Daoy (cell line): ENCODE measurements around the gene DUSP22. TPM values are rescaled to one million over a fixed set of nuclear protein-coding genes. Genes with fewer than 3 reads are reported as not detected.
A peak's percentile ranks its signal among the peaks of the same experiment; 100 is the strongest.
"Not testable (repeated sequence)": the region's sequence is repeated elsewhere in the genome, so short reads cannot be mapped to it uniquely, and the experiment has no call there.

ENCODE experiments used
- DNase-seq: peaks from one replicate; pipeline ENCODE4 v3.0.0-alpha.2; 2015; ENCODE audit warnings: low read depth
- total RNA-seq: library from RNA; depleted of rRNA; stranded (reverse); fragments of >200 nt; shearing (Covaris generic); gene quantifications from 2 replicates; pipeline ENCODE4 v1.2.3, GENCODE V29; 2014; rRNA removed

Gene DUSP22, protein sequence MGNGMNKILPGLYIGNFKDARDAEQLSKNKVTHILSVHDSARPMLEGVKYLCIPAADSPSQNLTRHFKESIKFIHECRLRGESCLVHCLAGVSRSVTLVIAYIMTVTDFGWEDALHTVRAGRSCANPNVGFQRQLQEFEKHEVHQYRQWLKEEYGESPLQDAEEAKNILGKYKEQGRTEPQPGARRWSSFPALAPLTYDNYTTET
- total RNA-seq = 21.0 and 22.9 TPM in 2 replicates

DNA sequence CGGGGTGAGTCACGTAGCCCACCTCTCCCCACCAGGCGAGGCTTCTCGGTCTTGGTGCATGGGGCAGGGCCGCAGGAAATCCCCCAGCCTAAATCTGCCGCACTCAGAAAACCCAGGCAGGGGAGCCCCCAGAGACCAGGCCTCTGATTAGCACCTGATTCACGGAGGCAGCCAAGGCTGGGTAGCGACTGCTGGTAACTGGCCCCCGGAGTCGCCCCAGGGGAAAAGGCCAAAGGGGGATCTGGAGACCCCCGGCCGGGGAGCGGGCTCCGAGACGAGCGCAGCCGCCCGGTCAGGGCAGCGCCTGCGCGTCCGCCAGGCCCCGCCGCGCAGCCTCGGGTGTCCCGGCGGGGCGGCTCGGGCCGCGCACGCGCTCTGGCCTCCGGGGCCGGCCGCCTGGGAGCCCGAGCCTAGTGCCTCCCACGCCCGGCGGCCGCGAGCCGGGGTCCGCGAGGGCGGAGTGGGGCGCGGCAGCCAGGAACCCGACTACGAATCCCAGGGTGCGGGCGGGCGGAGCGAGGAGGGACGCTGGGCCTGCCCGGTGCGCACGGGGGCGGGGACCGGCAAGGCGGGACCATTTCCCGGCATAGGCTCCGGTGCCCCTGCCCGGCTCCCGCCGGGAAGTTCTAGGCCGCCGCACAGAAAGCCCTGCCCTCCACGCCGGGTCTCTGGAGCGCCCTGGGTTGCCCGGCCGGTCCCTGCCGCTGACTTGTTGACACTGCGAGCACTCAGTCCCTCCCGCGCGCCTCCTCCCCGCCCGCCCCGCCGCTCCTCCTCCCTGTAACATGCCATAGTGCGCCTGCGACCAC, at the start of gene DUSP22:
Gene DUSP22, plus strand, starts transcription at position 791 of the 809 bp plus-strand sequence. CDS start 53 bp downstream, outside the sequence.
- DNase-seq = peak; percentile 97

DNA sequence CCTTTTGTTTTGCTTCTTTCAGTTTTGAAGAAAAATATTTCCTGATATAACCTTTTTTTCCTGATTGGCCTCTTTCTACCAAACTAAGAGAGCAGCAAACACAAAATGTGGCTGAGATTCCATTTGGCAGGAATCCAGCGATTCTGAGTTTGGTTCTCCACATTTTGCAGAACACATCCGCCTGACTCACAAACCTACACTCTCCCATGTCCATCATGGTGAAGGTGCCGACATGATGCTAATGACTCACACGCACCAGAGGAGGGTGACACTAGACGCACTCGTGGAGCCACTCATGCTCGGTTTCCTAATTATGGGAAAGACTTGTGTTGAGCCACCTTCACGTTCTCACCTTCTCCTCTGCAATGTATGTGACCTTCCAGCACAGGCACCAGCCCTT, 45.9 kb upstream of the DUSP22 start:
- peak; percentile 67 for DNase-seq

DNA sequence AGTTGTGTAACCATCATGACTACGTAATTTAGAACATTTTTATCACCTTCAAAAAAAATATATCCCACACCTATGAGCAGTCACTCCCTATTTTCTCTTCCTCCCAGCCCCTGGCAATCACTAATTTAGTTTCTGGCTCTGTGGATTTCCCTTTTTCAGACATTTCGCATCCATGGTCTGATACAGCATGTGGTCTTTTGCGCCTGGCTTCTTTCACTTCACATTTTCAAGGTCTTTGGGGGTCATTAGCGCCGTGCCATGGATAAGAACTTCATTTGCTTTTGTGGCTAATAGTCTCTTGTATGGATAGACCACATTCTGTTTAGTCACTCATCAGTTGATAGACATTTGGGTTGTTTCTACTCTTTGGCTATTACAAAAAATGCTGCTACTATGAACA, 44.9 kb upstream of the DUSP22 start:
- no peak for DNase-seq

DNA sequence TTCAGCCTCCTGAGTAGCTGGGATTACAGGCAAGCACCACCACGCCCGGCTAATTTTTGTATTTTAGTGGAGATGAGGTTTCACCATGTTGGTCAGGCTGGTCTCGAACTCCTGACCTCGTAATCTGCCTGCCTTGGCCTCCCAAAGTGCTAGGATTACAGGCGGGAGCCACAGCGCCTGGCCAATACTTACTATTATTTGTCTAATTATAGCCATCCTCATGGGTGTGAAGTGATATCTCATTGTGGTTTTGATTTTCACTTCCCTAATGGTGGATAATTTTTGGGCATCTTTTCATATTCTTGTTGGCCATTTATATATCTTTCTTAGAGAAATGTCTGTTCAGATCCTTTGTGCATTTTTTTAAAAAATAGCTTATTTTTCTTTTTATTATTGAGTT, 44.2 kb upstream of the DUSP22 start:
- not testable (repeated sequence) for DNase-seq

DNA sequence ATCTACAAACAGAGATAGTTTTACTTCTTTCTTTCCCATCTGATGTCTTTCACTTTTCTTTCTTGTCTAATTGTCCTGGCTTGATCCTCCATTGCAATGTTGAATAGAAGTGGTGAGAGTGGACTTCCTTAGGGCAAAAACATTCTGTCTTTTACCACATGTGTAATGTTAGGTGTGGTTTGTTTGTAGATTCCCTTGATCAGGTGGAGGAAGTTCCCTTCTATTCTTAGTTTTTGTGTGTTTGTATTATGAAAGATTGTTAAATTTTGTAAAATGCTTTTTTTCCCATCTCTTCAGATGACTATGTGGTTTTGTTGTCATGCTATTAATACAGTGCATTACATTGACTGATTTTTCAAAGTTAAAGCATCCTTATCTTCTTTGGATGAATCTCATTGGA, 41.6 kb upstream of the DUSP22 start:
- no peak for DNase-seq

DNA sequence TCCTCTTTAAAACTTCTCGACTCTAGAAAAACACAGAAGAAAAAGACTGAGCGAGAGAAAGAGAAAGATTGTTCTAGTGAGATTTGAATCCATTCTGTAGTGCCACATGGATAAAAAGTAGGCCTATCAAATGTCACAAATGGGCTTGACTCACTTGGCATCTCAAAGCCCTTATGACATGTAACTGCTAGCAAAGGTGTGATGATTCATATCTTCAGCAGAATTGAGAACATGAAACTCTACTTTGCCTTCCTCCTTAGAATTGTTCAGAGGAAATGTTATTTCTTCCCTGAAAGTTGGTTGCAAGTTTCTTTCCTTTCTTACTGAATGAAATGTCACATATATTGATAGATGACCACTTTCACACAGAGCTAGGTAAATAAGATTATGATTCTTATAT, 40.4 kb upstream of the DUSP22 start:
- DNase-seq = peak; percentile 64

DNA sequence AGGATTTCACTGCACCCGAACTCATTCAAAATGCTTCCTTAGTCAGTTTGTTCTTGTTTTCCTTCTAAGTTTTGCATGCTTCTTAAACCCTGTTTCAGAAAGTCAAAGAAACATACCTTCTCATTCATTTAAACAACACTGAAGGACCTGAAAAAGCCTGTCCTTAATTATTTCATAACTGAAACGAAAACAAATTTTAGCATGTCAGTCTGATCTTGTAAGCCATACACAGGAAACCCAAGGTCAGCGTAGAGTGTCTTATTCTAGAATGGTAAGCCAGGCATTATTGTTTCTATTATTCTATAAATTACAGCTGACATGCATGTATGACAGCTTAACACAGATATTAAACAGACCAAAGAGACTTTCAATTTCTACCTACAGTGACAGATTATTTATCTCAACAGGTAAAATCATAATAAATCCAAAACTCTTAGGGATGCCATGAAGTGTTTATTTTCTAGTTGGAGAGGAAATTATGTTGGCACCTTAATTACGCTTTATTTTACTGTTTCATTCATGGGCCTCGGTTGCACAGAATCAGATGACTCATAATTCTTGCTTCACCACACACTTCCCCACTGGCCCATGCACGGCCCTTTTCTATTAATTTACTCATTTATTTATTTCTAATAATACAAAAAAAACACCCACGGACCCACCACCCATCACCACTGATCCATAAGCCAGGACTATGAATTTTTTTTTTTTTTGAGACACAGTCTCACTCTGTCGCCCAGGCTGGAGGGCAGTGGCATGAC, 39.3 kb upstream of the DUSP22 start:
- DNase-seq = no peak

DNA sequence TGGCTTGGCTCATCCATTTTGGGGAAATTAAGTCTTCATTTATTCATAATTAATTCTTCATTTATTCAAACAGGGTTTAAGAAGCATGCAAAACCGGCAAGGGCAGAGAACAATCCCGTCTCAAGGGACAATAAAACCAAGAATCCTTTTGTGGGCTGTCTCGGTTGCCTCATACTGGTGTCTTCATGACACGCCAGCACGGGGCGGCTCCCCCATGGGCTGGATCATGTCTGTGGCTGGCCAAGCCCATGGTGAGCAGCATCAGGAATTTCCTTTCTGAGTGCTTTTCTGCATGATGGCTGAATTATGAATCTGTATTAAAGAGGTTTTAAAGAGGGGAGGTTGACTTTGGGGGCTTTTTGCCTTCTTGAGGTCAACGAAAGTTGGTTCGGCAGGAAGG, 38.3 kb upstream of the DUSP22 start:
- DNase-seq = no peak

DNA sequence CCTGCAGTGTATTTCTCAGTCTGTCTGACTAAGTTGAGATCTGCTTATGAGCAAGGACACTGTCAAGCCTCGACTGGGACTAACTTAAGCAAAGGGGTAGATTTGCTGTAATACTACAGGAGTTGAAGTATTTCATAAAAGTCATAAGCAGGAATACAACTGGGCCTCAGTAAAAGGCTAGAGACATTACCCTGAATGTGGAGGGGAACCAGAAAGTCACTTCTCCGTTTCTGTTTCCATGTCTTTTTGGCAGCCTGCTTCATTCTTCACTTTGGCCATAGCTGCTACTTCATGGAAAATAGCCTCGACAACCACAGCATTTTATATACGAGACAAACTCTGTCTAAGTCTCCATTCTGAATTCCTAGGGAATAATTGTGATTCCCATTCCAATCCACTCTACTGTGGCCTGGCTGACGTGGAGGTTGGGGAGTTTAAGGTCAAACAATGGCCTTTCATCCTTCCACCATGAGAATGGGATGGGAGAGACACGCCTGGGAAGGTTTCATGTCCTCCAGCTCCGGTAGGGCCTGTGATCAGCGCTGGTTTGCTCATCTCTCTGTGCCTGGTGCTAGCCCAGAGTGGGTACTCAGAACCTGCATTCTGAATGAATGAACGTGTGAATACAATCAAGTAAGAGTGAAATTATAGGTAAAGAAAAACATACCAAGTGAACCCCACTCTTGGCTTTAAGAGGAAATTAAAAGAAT, 37.1 kb upstream of the DUSP22 start:
- no peak for DNase-seq

DNA sequence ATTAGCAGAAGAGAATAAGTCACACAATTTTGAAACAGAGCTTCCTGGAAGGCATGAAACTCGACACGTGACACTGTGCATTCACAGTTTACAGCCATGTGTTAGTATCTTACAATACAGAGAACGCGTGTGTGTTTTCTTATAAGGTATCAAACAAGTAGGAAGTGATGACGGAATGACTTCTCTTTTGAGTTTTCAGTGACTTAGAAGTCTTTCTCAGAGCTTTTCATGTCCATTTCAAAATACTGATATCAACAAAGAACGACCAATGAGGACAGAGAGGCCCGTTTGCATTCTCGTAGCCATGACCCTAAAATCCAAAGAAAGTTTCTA, 36.6 kb upstream of the DUSP22 start:
- DNase-seq = no peak

DNA sequence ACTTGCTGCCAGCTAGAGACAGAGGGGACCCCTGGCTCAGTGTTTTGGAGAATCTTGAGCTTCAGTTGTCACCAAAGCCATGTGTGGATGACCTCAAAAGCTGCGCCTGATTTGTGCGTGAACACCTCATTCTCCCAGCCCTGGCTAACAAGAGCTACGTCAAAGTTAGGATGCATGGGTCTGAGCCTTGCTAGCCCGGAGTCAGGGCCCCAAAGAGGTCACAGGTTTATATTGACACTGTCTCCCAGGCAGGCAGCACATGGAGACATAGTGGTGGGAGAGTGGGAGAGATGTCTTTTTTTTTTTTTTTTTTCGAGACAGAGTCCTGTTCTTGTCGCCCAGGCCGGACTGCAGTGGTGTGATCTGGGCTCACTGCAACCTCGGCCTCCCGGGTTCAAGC, 36.1 kb upstream of the DUSP22 start:
- no peak for DNase-seq

DNA sequence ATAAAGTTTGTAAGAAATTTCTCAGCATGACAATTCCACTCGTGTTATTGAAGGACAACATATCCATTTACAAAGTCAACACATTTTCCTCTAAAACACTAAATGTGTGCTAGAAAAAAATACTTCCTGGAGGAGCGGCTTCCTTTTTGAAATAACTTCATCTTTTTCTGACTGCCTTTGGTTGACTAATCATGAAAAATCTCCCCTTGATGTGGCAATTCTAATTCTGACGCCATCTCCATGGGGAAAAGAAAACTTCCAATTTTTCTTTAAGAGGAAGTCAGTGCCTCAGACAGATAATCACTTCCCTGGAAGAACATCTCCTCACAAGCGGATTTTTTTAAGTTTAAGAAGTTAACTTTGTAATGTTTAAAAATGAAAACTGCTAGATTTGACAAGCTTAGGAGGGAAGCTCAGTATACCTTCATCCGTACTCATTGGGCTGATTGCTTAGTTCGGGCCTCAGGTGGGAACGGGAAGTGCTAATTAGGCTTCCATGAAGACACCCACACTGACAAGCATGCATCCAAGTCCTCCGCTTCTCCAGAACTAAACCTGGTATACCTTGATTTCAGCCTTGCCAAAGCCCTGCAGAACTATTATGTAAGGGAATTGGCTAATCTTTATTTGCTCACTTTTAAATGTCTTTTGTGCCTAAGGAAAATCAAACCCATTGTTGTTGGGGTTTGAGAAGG, 35.1 kb upstream of the DUSP22 start:
- DNase-seq = peak; percentile 42

DNA sequence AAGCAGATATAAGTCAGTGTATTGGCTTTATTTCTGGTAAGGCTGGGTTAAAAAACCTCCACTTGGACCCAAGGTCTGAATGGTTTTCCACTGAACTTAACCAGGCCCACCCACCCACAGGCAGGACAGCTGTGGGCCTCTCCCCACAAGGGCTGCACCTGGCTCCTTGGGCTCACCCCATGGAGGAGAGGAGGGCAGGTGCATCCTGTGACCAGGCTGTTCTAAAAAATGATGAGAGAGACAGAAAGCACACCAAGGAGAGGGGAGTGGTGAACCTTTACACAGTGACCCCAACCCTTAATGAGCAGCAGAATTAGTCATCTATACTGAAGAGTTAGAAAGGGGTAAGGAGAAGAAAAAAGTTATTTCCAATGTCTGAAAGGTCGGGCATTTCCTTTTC, 34.5 kb upstream of the DUSP22 start:
- no peak for DNase-seq

DNA sequence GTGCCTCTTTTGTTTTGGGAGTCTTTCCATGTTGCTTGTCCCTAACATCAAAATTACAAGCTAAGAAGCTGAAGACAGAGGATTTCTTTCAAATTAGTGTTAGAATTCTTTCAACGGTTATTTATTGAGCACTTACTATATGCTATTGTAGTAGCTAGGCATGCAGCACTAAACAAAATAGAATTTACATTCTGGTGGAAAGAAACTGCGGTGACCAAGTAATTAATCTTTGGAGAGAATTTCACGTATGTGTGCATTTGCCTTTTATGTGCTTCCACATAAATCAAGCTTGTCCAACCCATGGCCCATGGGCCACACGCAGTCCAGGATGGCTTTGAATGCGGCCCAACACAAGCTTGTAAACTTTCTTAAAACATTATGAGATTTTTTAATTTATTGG, 33.0 kb upstream of the DUSP22 start:
- no peak for DNase-seq

DNA sequence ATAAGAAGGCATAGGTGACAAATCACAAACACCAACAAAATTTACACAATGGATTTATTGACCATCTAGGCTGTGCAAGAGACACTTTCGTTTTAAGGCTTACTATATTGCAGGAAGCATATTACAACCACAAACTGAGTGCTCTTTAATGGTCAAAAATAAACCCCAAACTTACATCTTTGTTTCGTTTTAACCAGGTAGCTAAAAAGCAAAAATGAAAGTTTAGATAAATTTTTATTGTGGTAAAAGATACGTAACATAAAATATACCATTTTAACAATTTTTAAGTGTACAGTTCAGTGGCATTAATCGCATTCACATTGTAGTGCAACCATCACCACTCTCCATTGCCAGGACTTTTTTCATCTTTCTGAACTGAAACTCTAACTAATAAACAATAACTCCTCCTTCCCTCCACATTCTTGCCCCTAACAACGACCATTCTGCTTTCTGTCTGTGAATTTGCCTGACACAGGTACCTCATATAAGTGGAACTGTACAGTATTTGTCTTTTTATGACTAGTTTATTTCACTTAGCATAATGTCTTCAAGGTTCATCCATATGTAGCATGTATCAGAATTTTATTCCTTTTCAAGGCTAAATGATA, 32.3 kb upstream of the DUSP22 start:
- DNase-seq = no peak

DNA sequence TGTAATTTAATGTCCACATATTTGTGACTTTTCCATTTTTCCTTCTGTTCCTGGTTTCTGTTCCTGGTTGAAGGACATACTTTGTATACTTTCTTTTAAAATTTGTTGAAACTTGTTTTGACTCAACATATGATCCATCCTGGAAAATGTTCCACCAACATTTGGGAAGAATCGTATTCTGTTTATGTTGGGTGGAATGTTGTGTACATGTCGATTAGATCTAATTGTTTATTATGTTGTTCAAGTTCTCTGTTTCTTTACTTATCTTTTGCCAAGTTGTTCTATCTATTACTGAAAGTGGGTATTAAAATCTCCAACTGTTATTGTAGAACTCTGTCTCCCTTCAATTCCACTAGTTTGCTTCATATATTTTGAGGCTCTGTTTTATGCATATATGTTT, 27.7 kb upstream of the DUSP22 start:
- DNase-seq = no peak

DNA sequence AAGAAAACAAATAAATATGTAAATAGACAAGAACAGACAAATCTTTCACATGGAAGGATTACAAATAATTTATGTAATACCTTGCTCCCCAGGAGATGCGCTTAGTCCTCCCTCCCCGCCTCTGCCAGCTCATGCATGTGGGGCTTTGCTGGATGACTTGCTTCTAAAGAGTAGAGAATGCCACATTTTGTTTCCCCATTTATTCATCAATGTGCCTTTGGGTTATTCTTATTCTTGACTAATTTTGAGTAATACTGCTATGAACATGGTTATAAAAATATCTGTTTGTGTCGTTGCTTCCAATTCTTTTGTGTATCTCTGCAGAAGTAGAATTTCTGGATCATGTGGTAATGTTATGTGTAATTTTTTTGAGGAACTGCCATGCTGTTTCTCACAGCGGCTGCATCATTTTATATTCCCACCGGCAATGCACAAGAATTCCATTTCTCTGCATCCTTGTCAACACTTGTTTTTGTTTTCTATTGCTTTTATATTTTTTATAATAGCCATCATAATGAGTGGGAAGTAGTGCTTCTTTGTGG, 23.8 kb upstream of the DUSP22 start:
- DNase-seq = no peak

DNA sequence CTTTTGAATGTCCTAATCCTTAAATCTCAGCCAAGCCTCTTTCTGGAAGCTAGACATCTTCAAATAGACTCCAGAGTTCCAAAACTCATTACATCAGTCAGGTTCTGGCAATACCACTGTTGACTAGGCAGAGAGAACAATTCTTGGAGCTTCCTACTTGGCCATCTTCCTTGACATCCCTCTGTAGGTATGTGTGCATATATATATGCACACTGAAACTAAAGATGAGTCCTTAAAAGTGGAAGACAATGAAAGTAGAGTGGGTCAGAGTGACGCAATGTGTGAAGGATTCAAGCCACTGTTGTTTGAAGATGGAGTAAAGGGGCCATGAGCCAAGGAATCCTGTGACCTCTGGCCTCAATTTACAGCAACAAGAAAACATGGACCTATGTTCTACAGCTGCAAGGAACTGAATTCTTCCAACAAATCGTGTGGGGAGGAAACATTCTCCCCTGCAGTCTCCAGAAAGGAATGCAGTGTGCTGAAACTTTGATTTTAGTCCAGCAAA, 18.7 kb upstream of the DUSP22 start:
- no peak for DNase-seq

DNA sequence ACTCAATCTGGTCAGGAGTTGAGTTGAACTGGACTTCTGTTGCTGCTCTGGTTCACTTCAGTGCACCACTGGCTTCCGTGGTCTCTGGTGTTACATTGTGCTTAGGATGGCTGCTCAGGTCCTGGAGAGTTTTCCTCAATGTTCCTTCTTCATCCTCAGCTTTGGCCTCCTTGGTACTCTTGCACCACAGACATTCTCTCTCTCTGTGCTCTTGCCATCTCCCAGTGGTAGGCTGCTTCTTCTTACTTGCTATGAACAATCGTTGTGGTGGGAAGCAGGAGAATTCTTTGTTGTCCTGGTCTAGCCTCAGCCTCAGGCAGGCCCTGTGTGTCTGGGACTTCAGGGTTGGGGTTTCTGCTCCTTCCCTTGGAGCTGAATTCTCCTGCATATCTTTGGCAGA, 14.5 kb upstream of the DUSP22 start:
- DNase-seq = no peak

DNA sequence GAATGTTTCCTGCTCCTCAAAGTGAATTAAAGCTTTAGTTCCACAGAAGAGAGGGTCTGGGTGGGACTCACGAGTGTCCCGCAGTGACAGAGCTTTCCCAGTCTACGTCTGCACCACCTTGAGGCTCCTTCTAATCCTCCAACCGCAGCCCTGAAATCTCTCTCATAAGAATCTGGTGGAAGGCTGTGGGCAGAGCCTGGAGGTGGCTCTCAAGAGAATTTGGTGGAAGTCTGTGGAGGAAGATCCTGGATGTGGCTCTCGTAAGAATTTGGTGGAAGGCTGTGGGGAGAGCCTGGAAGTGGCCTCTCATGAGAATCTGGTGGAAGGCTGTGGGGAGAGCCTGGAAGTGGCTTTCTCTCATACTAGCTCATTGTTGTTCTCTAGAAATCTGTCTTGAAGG, 13.8 kb upstream of the DUSP22 start:
- no peak for DNase-seq
